Subcutaneous adipose tissue (tissue), 4 donors: Measurements from ENCODE around the gene CIB2. TPM values are rescaled to one million over a fixed set of nuclear protein-coding genes. Genes with fewer than 3 reads are reported as not detected.

Experiments
- small RNA-seq: library from RNA; depleted of rRNA; stranded (forward); fragments of <200 nt; gene quantifications from one replicate; pipeline ENCODE3, GENCODE V24; 2016
- total RNA-seq, 4 donors: library from RNA; depleted of rRNA; stranded (reverse); fragments of >200 nt; gene quantifications; one replicate each; pipeline ENCODE4 v1.1.0, GENCODE V29; 2016
- TF ChIP-seq, protein P1 (sequence below): fragments of 450-650 bp; IDR thresholded peaks from one replicate; pipeline ENCODE4 v1.5.1; 2016; ENCODE audit warnings: low read depth, mild to moderate bottlenecking, control low read depth, antibody characterized with exemption, moderate library complexity

CIB2 gene
- total RNA-seq, 4 donors from 2014 or later, result 3.2 to 6.4 (median 5.9) TPM

DNA sequence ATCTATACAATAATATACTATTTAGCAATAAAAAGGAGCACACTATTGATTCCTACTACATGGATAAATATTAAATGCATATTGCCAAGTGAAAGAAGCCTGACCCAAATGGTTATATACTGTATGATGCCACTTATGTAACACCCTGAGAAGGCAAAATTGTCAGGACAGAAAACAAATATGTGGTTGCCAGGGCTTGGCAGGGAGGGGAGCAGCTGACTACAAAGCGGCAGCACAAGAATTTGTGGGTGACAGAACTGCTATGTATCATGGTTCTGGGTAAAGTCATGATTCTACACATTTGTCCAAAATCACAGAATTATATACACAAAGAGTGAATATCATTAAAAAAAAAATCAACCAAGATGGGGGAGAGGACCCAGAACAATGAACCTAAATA lies 76.3 kb downstream of the CIB2 start:
- TF ChIP-seq, protein P1, sequence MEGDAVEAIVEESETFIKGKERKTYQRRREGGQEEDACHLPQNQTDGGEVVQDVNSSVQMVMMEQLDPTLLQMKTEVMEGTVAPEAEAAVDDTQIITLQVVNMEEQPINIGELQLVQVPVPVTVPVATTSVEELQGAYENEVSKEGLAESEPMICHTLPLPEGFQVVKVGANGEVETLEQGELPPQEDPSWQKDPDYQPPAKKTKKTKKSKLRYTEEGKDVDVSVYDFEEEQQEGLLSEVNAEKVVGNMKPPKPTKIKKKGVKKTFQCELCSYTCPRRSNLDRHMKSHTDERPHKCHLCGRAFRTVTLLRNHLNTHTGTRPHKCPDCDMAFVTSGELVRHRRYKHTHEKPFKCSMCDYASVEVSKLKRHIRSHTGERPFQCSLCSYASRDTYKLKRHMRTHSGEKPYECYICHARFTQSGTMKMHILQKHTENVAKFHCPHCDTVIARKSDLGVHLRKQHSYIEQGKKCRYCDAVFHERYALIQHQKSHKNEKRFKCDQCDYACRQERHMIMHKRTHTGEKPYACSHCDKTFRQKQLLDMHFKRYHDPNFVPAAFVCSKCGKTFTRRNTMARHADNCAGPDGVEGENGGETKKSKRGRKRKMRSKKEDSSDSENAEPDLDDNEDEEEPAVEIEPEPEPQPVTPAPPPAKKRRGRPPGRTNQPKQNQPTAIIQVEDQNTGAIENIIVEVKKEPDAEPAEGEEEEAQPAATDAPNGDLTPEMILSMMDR, result no peak

Small RNA genes lying within 50 kb of the gene (small RNA-seq; reads per million reads assigned to genes)
- not detected for gene RF00092

Other genes with a start within 250 kb of the CIB2 start
- 100 to 1,000 TPM in 2 of 4 donors, 10 to 100 TPM in 2; 57.6 to 112 (median 101) TPM for gene TBC1D2B, start 53.7 kb downstream of the CIB2 start, total RNA-seq
- gene SH2D7, start 38.9 kb downstream of the CIB2 start, total RNA-seq, result not detected
- gene IDH3A, start 17.9 kb upstream of the CIB2 start, total RNA-seq, result 10 to 100 TPM; 51.5 to 96.8 (median 61.1) TPM
- gene ACSBG1, start 103.1 kb upstream of the CIB2 start, total RNA-seq, result not detected
- 10 to 100 TPM; 14.3 to 22.8 (median 17.7) TPM for gene DNAJA4, start 133.1 kb upstream of the CIB2 start, total RNA-seq
- gene SKIC8, start 168.2 kb upstream of the CIB2 start, total RNA-seq, result 10 to 100 TPM; 50.0 to 70.8 (median 64.3) TPM
- gene CRABP1, start 208.9 kb upstream of the CIB2 start, total RNA-seq, result not detected